CD4-positive, alpha-beta T cell treated with Interleukin-15 for 1 hour (primary cell): Measurements from ENCODE around the gene ZNF254.
A peak's percentile ranks its signal among the peaks of the same experiment; 100 is the strongest.
"Not testable (repeated sequence)": the region's sequence is repeated elsewhere in the genome, so short reads cannot be mapped to it uniquely, and the experiment has no call there.

ENCODE experiments used
- DNase-seq: peaks from one replicate; pipeline ENCODE4 v3.0.0-alpha.2; 2020

The ZNF254 gene

GRCh38 chr19:24086974-24087595 is at the start of gene ZNF254:
ZNF254 (plus strand) TSS chr19:24087187; CDS start chr19:24087308, 121 bp downstream.
- DNase-seq: peak; percentile 89

GRCh38 chr19:24040621-24041020 is 46.4 kb upstream of the ZNF254 start:
- no peak for DNase-seq

GRCh38 chr19:24041326-24041725 is 45.7 kb upstream of the ZNF254 start:
- DNase-seq: not testable (repeated sequence)

- DNase-seq: no peak
Measured at GRCh38 chr19:24046550-24046949, 40.4 kb upstream of the ZNF254 start.

- DNase-seq: no peak
Measured at GRCh38 chr19:24048261-24048660, 38.7 kb upstream of the ZNF254 start.

- no peak for DNase-seq
Measured at GRCh38 chr19:24049537-24049936, 37.5 kb upstream of the ZNF254 start.

- DNase-seq: no peak
Measured at GRCh38 chr19:24051516-24051915, 35.5 kb upstream of the ZNF254 start.

- no peak for DNase-seq
Measured at GRCh38 chr19:24052811-24053210, 34.2 kb upstream of the ZNF254 start.

GRCh38 chr19:24053601-24054000 is 33.4 kb upstream of the ZNF254 start:
- DNase-seq: no peak

GRCh38 chr19:24054044-24054935 is 32.7 kb upstream of the ZNF254 start:
- DNase-seq: no peak

- no peak for DNase-seq
Measured at GRCh38 chr19:24055548-24055947, 31.4 kb upstream of the ZNF254 start.

- no peak for DNase-seq
Measured at GRCh38 chr19:24057144-24057543, 29.8 kb upstream of the ZNF254 start.

GRCh38 chr19:24059563-24060295 is 27.3 kb upstream of the ZNF254 start:
- no peak for DNase-seq

- DNase-seq: no peak
Measured at GRCh38 chr19:24060687-24061356, 26.2 kb upstream of the ZNF254 start.

- no peak for DNase-seq
Measured at GRCh38 chr19:24062190-24062589, 24.8 kb upstream of the ZNF254 start.

- DNase-seq: no peak
Measured at GRCh38 chr19:24063295-24063694, 23.7 kb upstream of the ZNF254 start.

GRCh38 chr19:24064175-24064574 is 22.8 kb upstream of the ZNF254 start:
- DNase-seq: no peak

- DNase-seq: no peak
Measured at GRCh38 chr19:24065243-24065642, 21.7 kb upstream of the ZNF254 start.

- no peak for DNase-seq
Measured at GRCh38 chr19:24065865-24066604, 21.0 kb upstream of the ZNF254 start.

- DNase-seq: no peak
Measured at GRCh38 chr19:24069905-24070657, 16.9 kb upstream of the ZNF254 start.

GRCh38 chr19:24071078-24071477 is 15.9 kb upstream of the ZNF254 start:
- no peak for DNase-seq

GRCh38 chr19:24072720-24073119 is 14.3 kb upstream of the ZNF254 start:
- DNase-seq: no peak
